ENCODE data around the gene SH3RF2.

Gene SH3RF2

GRCh38 chr5:145923405-145923804, 13.0 kb upstream of the SH3RF2 start:
- DNase-seq, result no peak

GRCh38 chr5:145924849-145925248, 11.5 kb upstream of the SH3RF2 start:
- no peak for DNase-seq

GRCh38 chr5:145925353-145925752, 11.0 kb upstream of the SH3RF2 start:
- DNase-seq, result no peak

GRCh38 chr5:145925803-145926202, 10.6 kb upstream of the SH3RF2 start:
- DNase-seq, result no peak

GRCh38 chr5:145931718-145932117, 4.7 kb upstream of the SH3RF2 start:
- no peak for DNase-seq

GRCh38 chr5:145934276-145934675, 2.1 kb upstream of the SH3RF2 start:
- DNase-seq, result no peak

GRCh38 chr5:145937432-145938250, 1.3 kb downstream of the SH3RF2 start:
- DNase-seq, result no peak

- DNase-seq, result no peak
Observed at GRCh38 chr5:145938776-145939539, 2.6 kb downstream of the SH3RF2 start.

GRCh38 chr5:145939540-145940065, 3.2 kb downstream of the SH3RF2 start:
- DNase-seq, result no peak

- DNase-seq, result no peak
Observed at GRCh38 chr5:145941096-145941447, 4.7 kb downstream of the SH3RF2 start.

- no peak for DNase-seq
Observed at GRCh38 chr5:145941448-145942130, 5.2 kb downstream of the SH3RF2 start.

GRCh38 chr5:145942201-145942600, 5.8 kb downstream of the SH3RF2 start:
- no peak for DNase-seq

GRCh38 chr5:145942749-145943148, 6.4 kb downstream of the SH3RF2 start:
- DNase-seq, result no peak

GRCh38 chr5:145943674-145944121, 7.3 kb downstream of the SH3RF2 start:
- DNase-seq, result no peak

GRCh38 chr5:145944328-145944727, 8.0 kb downstream of the SH3RF2 start:
- DNase-seq, result no peak

- no peak for DNase-seq
Observed at GRCh38 chr5:145945620-145946111, 9.3 kb downstream of the SH3RF2 start.

GRCh38 chr5:145946112-145946861, 9.9 kb downstream of the SH3RF2 start:
- no peak for DNase-seq

GRCh38 chr5:145947581-145947980, 11.2 kb downstream of the SH3RF2 start:
- DNase-seq, result no peak

GRCh38 chr5:145948047-145948446, 11.7 kb downstream of the SH3RF2 start:
- DNase-seq, result no peak

GRCh38 chr5:145948921-145949320, 12.5 kb downstream of the SH3RF2 start:
- DNase-seq, result no peak

- DNase-seq, result no peak
Observed at GRCh38 chr5:145949474-145949873, 13.1 kb downstream of the SH3RF2 start.

- no peak for DNase-seq
Observed at GRCh38 chr5:145951071-145951470, 14.7 kb downstream of the SH3RF2 start.
